GM12872 (cell line): ENCODE measurements around the gene NAALADL2.

ENCODE experiments used
- TF ChIP-seq, protein P1 (sequence below): IDR thresholded peaks from 3 replicates; pipeline ENCODE4 v1.5.1; 2011; ENCODE audit warnings: low read depth, mild to moderate bottlenecking, low read length, moderate library complexity; ENCODE audit not compliant: insufficient read depth

NAALADL2 gene

DNA sequence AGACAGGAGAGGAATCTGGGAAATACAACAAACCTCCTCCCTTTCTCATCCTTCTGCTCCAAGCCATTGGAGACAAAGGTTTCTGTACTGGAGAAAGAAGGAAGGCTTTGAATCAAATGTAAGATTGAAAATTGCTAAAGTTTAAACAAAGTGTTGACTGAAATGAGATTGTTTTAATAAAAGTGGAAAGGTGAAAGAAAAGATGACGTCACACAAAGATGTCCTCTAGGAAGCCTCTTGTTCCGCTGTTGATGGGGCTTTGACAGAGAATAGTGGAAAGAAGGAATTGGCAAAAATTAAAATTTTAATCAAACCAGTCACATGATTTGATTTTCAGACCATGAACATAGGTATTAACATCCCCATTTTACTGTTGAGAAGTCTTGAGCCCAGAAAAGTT, 967.6 kb downstream of the NAALADL2 start:
- TF ChIP-seq, protein P1, sequence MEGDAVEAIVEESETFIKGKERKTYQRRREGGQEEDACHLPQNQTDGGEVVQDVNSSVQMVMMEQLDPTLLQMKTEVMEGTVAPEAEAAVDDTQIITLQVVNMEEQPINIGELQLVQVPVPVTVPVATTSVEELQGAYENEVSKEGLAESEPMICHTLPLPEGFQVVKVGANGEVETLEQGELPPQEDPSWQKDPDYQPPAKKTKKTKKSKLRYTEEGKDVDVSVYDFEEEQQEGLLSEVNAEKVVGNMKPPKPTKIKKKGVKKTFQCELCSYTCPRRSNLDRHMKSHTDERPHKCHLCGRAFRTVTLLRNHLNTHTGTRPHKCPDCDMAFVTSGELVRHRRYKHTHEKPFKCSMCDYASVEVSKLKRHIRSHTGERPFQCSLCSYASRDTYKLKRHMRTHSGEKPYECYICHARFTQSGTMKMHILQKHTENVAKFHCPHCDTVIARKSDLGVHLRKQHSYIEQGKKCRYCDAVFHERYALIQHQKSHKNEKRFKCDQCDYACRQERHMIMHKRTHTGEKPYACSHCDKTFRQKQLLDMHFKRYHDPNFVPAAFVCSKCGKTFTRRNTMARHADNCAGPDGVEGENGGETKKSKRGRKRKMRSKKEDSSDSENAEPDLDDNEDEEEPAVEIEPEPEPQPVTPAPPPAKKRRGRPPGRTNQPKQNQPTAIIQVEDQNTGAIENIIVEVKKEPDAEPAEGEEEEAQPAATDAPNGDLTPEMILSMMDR, result no peak

DNA sequence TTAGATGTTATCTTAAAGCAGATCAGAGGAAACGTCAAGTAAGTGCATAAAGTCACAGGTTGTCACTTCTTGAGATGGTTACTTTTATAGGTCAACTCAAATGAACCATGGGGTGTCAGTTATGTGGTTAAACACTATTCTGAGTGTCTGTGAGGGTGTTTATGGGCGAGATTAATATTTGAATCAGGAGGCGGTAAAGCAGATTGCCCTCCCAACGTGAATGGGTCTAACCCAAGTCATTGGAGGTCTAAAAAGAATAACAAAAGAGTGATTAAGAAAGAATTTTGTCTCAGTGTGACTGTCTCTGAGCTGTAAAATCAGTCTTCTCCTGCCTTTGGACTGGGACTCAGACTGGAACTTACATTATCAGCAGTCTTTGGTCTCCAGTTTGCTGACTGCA, 977.5 kb downstream of the NAALADL2 start:
- TF ChIP-seq, protein P1, result no peak

DNA sequence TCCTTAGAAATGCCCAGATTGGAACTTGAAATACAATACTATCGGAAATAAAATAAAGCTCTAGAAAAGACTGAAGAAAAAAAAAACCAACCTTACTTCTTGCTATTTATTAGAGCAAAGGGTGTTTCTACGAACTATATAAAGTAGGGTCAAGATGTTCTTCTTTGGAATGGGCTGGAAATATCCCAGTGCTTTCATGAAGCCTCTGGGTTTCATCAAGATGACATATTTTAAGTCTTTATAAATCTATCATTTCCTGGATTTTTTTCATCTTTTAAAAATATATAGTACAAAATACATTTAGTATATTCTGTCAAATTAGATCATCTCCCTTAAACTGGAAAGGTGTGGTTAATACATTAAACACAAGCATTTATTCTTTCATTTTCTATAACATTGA, 978.8 kb downstream of the NAALADL2 start:
- TF ChIP-seq, protein P1, result no peak

DNA sequence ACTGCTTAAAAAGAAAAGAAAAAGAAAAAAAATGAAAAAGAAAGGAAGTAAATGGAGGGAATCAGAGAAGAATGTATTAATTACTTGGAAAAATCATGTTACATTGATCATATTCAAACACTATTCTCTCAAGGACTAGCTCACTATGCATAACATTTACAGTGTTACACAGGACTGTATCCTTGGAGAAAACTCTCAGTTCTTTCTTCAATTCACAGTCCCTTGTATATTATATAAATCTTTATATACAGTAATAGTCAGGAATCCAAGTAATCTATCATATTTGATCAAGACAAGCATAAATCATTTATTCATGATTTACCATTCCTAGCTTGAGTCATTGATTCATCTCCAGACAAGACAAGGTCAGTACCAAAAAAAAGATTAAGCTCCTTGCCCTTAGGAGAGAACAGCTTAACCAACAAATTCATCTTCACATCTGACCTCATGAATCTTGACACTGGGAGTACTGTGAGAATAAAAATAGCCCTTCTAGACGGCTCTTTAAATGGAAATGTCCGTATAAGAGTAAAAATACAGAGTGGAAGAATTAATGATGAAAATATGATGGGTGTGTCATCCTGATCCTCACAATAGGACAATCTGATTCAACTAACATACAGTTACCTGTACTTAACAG, 980.4 kb downstream of the NAALADL2 start:
- TF ChIP-seq, protein P1, result no peak

DNA sequence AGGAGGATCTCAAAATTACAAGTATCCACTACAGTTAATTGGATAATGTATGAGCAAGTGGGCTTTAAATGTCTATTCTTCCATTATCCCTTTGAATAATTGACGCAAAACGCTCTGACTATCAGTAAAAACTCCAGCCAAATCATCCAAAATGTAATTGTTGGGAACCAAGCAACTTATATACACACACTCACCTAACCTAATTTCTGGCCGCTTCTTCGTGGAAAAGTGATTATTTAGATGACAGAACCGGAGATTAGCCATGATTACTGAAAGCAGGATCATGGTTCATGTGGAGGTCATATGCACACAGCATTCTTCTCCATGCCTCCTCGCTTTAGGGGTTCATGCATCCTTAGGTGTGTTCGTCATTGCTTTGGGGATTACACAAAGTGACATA, 992.4 kb downstream of the NAALADL2 start:
- TF ChIP-seq, protein P1, result no peak

DNA sequence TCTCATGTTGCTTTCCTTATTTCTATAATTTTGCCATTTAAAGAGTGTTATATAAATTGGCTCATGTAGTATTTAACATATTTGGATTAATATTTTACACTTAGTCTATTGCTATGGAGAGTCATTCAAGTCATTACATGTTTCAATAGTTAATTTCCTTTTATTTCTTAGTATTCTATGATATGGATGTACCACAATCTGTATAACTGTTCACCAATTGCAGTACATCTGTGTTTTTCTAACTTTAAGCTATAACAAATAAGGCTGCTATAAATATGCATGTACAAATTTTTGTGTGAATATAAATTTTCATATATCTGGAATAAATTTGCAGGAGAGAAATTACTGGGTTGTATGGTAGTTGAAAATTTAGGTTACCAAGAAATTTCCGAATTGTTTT, 993.4 kb downstream of the NAALADL2 start:
- TF ChIP-seq, protein P1, result no peak

DNA sequence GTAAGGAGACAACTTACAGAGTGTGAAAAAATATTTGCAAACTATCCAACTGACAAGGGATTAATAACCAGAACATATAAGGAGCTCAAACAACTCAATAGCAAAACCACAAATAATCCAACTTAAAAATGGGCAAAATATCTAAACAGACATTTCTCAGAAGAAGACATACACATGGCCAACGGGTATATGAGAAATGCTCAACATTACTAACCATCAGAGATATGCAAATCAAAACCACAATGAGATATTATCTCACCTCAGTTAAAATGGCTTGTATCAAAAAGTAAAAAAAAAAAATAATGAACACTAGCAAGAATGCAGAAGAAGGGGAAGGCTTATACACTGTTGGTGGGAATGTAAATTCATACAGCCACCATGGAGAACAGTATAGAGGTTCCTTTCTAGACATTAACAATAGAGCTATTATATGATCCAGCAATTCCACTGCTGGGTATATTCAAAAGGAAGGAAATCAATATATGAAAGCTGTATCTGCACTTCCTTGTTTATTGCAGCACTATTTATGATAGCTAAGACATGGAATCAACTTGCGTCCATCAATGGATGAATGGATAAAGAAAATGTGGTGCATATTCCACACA, 998.6 kb downstream of the NAALADL2 start:
- TF ChIP-seq, protein P1, result no peak
